Adrenal gland (tissue), 12 donors: ENCODE measurements around the gene CACNA1E. TPM values are rescaled to one million over a fixed set of nuclear protein-coding genes. Genes with fewer than 3 reads are reported as not detected.

Experiments
- DNase-seq, 7 donors: peaks; one replicate each; pipeline ENCODE4 v3.0.0-alpha.2; 2019 to 2020
- H3K27ac ChIP-seq, 5 donors: fragments of 200-600 bp; sonication (generic) in 4 of 5; 1 replicate in 3 of 5; 2 replicates in 2 of 5; pipeline versions ENCODE4 v1.5.1 to v1.8.0; 2016 to 2020; ENCODE audit warnings: mild to moderate bottlenecking in 1 of 5
- H3K27me3 ChIP-seq: fragments of 200-600 bp; 2 replicates; pipeline ENCODE4 v1.8.0; 2021
- H3K36me3 ChIP-seq, 2 donors: fragments of 200-600 bp; replicated peaks in 1 of 2; 1 replicate in 1 of 2; 2 replicates in 1 of 2; pipeline versions ENCODE4 v1.5.1 to v1.8.0; 2018 to 2022
- H3K4me1 ChIP-seq, 2 donors: fragments of 200-600 bp; replicated peaks in 1 of 2; 1 replicate in 1 of 2; 2 replicates in 1 of 2; pipeline versions ENCODE4 v1.5.1 to v1.8.0; 2018 to 2021
- H3K4me3 ChIP-seq, 4 donors: fragments of 200-600 bp; sonication (generic) in 3 of 4; one replicate each; pipeline ENCODE4 v1.5.1; 2016 to 2018
- H3K9me3 ChIP-seq, 3 donors: fragments of 200-600 bp; sonication (generic) in 1 of 3; replicated peaks in 1 of 3; 1 replicate in 2 of 3; 2 replicates in 1 of 3; pipeline versions ENCODE4 v1.5.1 to v1.8.0; 2016 to 2021
- POLR2A ChIP-seq, 2 donors: fragments of 450-650 bp; IDR thresholded peaks; one replicate each; pipeline ENCODE4 v1.6.1; 2017; ENCODE audit warnings: antibody characterized with exemption in 2 of 2, mild to moderate bottlenecking in 2 of 2, moderate library complexity in 1 of 2
- WGBS, 4 donors: extraction: QIAGEN DNeasy Blood & Tissue Kit in 2 of 4; methylation state at CpG; one replicate each; pipeline versions ENCODE4 v1.1.5 to v1.1.7; 2013 to 2017; 5-methylcytosine and 5-hydroxymethylcytosine counted together
- intact Hi-C, 2 donors: fragments of 100-400 bp; cut with DNase I; formaldehyde crosslinking; loops; one replicate each; pipeline versions ENCODE4 v1.14.1 to v1.15.0; 2022 to 2023
- polyA plus RNA-seq, 3 donors: library from polyadenylated mRNA; stranded (reverse); fragments of 200-250 nt in 2 of 3; fragments of 350-450 nt in 1 of 3; fragmentation: Illumina TruSeq in 1 of 3; extraction: RNeasy Lipid Tissue Mini Kit (QIAGEN cat#74804) in 1 of 3; gene quantifications; one replicate each; pipeline ENCODE4 v1.2.3, GENCODE V29; 2013 to 2014
- total RNA-seq, 9 donors: library from RNA; depleted of rRNA in 4 of 9; stranded (reverse); fragments of >200 nt in 4 of 9; fragments of 120-200 nt in 1 of 9; fragmentation: NEBNext Ultra II Directional in 1 of 9; extraction: Animal tissue kit (Norgen Biotek cat#: 25700) in 1 of 9; gene quantifications; one replicate each; pipeline versions ENCODE4 v1.1.0 to v1.2.4, GENCODE V29; 2013 to 2023
- TF ChIP-seq, protein P1 (sequence below), 6 experiments: fragments of 450-650 bp in 4 of 6; fragments of 200-600 bp in 2 of 6; sonication (generic) in 1 of 6; IDR thresholded peaks; 1 replicate in 5 of 6; 2 replicates in 1 of 6; pipeline versions ENCODE4 v1.5.1 to v1.8.0; 2016 to 2021; ENCODE audit warnings: antibody characterized with exemption in 6 of 6, mild to moderate bottlenecking in 2 of 6, moderate library complexity in 1 of 6
- donor health status: healthy with polysubstance abuse.
- donor health status: Bipolar disorder and iron deficiency.
- donor health status: DM: yes; HTN: yes; CAD: no.
- donor health status: DM: no; HTN: no; CAD: no.
- donor health status: DM: no; HTN: no; CAD: no.
- donor health status: DM: yes; HTN: yes; CAD: no.

CACNA1E gene
- total and polyA plus RNA-seq, 12 donors = 0.08 to 3.2 (median 1.3) TPM; not detected in 3

DNA sequence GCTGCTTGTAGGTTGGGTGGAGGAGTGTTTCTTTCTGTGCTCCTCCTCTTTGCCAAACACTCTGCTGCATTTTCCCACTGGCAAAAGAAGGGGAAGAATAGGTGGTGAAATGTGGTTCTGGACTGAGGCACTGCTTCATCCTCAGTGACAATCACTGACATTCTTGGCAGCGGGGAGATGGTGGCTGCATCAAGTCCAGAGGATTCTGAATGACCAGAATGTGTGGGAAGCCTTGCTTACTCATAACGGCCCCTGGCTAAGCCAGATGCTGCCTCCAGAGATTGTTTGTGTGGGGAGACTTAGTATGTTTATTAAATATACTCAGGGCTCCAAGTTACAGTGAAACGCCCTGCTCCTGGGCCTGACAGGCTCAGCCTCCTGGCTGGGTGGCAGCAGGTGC, 160.3 kb downstream of the CACNA1E start:
- Histone ChIP-seq H3K4me3 (no peak overlapping the region), H3K36me3 (no peaks in the 10 kb centered on the region), H3K9me3 (no peaks in the 10 kb centered on the region), H3K27me3 (no peaks in the 10 kb centered on the region), H3K4me1 (no peaks in the 10 kb centered on the region), H3K27ac (no peak overlapping the region)
- 45 to 77% (median 62%) methylated on average over 3 of the region's 3 CpGs for WGBS, 4 donors
- intact Hi-C loops = no loop called here
- no peak for DNase-seq
- TF ChIP-seq POLR2A (IDR thresholded peaks at IDR 0.05) = no peak
- TF ChIP-seq, protein P1, sequence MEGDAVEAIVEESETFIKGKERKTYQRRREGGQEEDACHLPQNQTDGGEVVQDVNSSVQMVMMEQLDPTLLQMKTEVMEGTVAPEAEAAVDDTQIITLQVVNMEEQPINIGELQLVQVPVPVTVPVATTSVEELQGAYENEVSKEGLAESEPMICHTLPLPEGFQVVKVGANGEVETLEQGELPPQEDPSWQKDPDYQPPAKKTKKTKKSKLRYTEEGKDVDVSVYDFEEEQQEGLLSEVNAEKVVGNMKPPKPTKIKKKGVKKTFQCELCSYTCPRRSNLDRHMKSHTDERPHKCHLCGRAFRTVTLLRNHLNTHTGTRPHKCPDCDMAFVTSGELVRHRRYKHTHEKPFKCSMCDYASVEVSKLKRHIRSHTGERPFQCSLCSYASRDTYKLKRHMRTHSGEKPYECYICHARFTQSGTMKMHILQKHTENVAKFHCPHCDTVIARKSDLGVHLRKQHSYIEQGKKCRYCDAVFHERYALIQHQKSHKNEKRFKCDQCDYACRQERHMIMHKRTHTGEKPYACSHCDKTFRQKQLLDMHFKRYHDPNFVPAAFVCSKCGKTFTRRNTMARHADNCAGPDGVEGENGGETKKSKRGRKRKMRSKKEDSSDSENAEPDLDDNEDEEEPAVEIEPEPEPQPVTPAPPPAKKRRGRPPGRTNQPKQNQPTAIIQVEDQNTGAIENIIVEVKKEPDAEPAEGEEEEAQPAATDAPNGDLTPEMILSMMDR (IDR thresholded peaks at IDR 0.05) = no peak

DNA sequence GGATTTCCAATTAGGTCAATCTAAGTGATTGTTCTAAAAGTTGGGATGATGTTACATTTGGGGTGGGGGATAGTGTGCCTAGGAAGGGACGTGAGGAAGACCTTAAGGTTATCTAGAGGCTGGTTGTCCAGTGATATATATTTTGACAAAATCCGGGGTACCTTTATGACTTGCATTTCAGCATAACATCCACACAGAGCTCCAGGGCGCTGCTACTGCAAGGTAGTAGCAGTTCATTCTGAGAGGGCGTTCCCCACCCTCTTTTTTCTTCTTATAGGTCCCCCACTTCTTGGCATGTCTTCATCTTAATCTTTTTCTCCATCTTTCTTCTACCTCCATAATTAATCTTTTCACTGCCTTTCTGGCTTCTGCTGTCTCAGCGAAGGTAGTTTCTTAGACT, 161.9 kb downstream of the CACNA1E start:
- DNase-seq = no peak
- no peak overlapping the region for H3K27ac ChIP-seq
- WGBS, 4 donors = 64 to 79% (median 70%) methylated on average over 5 of the region's 5 CpGs
- no peaks in the 10 kb centered on the region for H3K36me3 ChIP-seq
- no peaks in the 10 kb centered on the region for H3K27me3 ChIP-seq
- intact Hi-C loops = no loop called here
- no peaks in the 10 kb centered on the region for H3K9me3 ChIP-seq
- no peaks in the 10 kb centered on the region for H3K4me1 ChIP-seq
- H3K4me3 ChIP-seq = no peak overlapping the region
- TF ChIP-seq POLR2A (IDR thresholded peaks at IDR 0.05) = no peak
- TF ChIP-seq, protein P1 (IDR thresholded peaks at IDR 0.05) = no peak

DNA sequence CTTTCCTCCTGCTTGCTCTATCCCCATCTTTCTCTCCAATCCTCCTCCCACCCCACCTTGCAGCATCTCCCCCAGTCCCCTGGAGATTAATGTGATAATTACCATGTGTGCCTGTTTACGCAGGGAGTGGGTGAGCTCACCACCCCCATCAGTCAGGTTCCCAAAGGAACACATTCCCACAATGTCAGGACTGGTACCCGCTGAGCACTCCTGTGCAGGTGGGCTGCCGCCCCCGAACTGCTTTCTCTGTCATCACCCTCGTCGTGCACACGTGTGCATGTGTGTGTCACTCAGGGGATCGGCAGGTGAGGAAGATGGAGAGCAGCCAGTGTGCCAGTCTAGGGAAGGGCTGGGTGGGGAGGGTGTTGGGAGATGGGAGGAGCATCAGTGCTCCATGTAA, 163.4 kb downstream of the CACNA1E start:
- Histone ChIP-seq H3K36me3 (no peaks in the 10 kb centered on the region), H3K4me3 (no peak overlapping the region), H3K27me3 (no peaks in the 10 kb centered on the region), H3K9me3 (no peaks in the 10 kb centered on the region), H3K4me1 (no peaks in the 10 kb centered on the region), H3K27ac (no peak overlapping the region)
- intact Hi-C loops = no loop called here
- TF ChIP-seq POLR2A (IDR thresholded peaks at IDR 0.05) = no peak
- TF ChIP-seq, protein P1 (IDR thresholded peaks at IDR 0.05) = no peak
- 62 to 78% (median 68%) methylated on average over 8 of the region's 8 CpGs for WGBS, 4 donors
- no peak for DNase-seq

DNA sequence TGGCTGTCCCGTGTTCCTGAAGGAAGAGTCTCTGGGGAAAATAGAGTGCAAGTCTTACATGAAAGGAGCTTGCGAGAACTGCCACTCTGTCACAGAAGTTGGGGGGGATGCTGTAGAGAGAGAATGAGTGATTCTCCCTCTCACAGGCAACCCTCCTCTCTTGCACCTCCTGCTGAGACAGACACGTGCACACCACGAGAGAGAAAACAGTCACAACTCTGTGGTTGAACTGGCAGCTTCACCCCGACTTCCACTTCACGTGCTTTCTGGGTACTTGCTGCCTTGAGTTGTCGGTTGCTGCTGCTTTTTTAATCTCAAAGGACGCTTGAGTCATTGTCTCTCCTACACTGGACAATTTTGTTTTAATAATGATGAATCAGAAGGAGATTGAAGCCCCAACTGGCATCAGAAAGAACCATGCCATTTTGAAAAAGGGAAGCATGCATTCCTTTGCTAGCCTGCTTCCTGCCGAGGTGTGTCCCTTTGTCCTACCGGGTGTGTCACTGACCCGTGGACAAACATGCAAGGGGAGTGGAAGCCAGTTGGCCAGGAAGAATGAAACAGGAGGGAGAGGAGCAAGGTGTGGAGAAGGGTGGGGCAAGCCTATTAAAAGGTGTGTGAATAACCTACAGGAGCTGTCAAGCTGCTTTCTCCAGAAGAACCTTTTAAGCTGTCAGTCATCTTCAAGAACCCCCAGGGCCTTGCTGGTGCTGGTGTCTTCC, 164.2 kb downstream of the CACNA1E start:
- Histone ChIP-seq H3K27ac (no peak overlapping the region), H3K36me3 (no peaks in the 10 kb centered on the region), H3K27me3 (no peaks in the 10 kb centered on the region), H3K4me3 (no peak overlapping the region), H3K9me3 (no peaks in the 10 kb centered on the region), H3K4me1 (no peaks in the 10 kb centered on the region)
- TF ChIP-seq POLR2A (IDR thresholded peaks at IDR 0.05) = no peak
- TF ChIP-seq, protein P1 (IDR thresholded peaks at IDR 0.05) = no peak
- WGBS, 4 donors = 42 to 57% (median 48%) methylated on average over 11 of the region's 11 CpGs
- DNase-seq = no peak
- intact Hi-C loops = no loop called here
